ENCODE data around the gene NMRK2. TPM values are rescaled to one million over a fixed set of nuclear protein-coding genes. Genes with fewer than 3 reads are reported as not detected.
A peak's percentile ranks its signal among the peaks of the same experiment; 100 is the strongest.

The NMRK2 gene
- total RNA-seq, 1 donor from 2014 or later = 1.4 TPM

- peak; percentile 87 for TF ChIP-seq CTCF (IDR thresholded peaks at IDR 0.05; ENCODE audit: unreplicated experiment)
- H3K4me1 Mint-ChIP-seq (ENCODE audit: unreplicated experiment) = peaks cover 27% of the 10 kb centered on the region
- peaks cover 17% of the 10 kb centered on the region for H3K27me3 Mint-ChIP-seq (ENCODE audit: unreplicated experiment)
- no peaks in the 10 kb centered on the region for H3K9me3 Mint-ChIP-seq (ENCODE audit: unreplicated experiment)
- H3K36me3 Mint-ChIP-seq (ENCODE audit: low read depth, unreplicated experiment) = peaks cover 20% of the 10 kb centered on the region
- H3K4me3 Mint-ChIP-seq (ENCODE audit: unreplicated experiment) = no peak overlapping the region
- no peak overlapping the region for H3K27ac Mint-ChIP-seq (ENCODE audit: unreplicated experiment)
- DNase-seq (ENCODE audit: low spot score) = peak; percentile 83
These were observed 54.9 kb downstream of the NMRK2 start for GRCh38 chr19:3987619-3988371.

- H3K9me3 Mint-ChIP-seq (ENCODE audit: unreplicated experiment) = no peaks in the 10 kb centered on the region
- no peak for TF ChIP-seq CTCF (IDR thresholded peaks at IDR 0.05; ENCODE audit: unreplicated experiment)
- no peak overlapping the region for H3K27ac Mint-ChIP-seq (ENCODE audit: unreplicated experiment)
- H3K4me1 Mint-ChIP-seq (ENCODE audit: unreplicated experiment) = peaks cover 9% of the 10 kb centered on the region
- no peak overlapping the region for H3K4me3 Mint-ChIP-seq (ENCODE audit: unreplicated experiment)
- no peaks in the 10 kb centered on the region for H3K36me3 Mint-ChIP-seq (ENCODE audit: low read depth, unreplicated experiment)
- H3K27me3 Mint-ChIP-seq (ENCODE audit: unreplicated experiment) = peaks cover 6% of the 10 kb centered on the region
- no peak for DNase-seq (ENCODE audit: low spot score)
These were observed 57.9 kb downstream of the NMRK2 start for GRCh38 chr19:3990815-3991117.

Small RNA genes lying within 50 kb of the gene (microRNA-seq; reads per million reads assigned to microRNA genes)
- gene MIR637 (ENCODE audit: unreplicated experiment) = not detected

Other genes starting within 250 kb of the NMRK2 start
- gene PIP5K1C, start 232.6 kb upstream of the NMRK2 start, total RNA-seq (ENCODE audit: unreplicated experiment) = 65.8 TPM
- 3.1 TPM for gene TJP3, start 224.7 kb upstream of the NMRK2 start, total RNA-seq (ENCODE audit: unreplicated experiment)
- 23.8 TPM for gene APBA3, start 171.4 kb upstream of the NMRK2 start, total RNA-seq (ENCODE audit: unreplicated experiment)
- 26.7 TPM for gene MRPL54, start 170.4 kb upstream of the NMRK2 start, total RNA-seq (ENCODE audit: unreplicated experiment)
- gene RAX2, start 160.8 kb upstream of the NMRK2 start, total RNA-seq (ENCODE audit: unreplicated experiment) = not detected
- 10.9 TPM for gene MATK, start 146.7 kb upstream of the NMRK2 start, total RNA-seq (ENCODE audit: unreplicated experiment)
- 1.8 TPM for gene ZFR2, start 64.0 kb upstream of the NMRK2 start, total RNA-seq (ENCODE audit: unreplicated experiment)
- 0.67 TPM for gene ATCAY, start 52.4 kb upstream of the NMRK2 start, total RNA-seq (ENCODE audit: unreplicated experiment)
- 316 TPM for gene DAPK3, start 38.0 kb downstream of the NMRK2 start, total RNA-seq (ENCODE audit: unreplicated experiment)
- gene EEF2, start 52.4 kb downstream of the NMRK2 start, total RNA-seq (ENCODE audit: unreplicated experiment) = 2,896 TPM
- 41.2 TPM for gene PIAS4, start 74.7 kb downstream of the NMRK2 start, total RNA-seq (ENCODE audit: unreplicated experiment)
- gene ZBTB7A, start 133.8 kb downstream of the NMRK2 start, total RNA-seq (ENCODE audit: unreplicated experiment) = 14.5 TPM
- gene MAP2K2, start 191.1 kb downstream of the NMRK2 start, total RNA-seq (ENCODE audit: unreplicated experiment) = 153 TPM
- gene CREB3L3, start 220.6 kb downstream of the NMRK2 start, total RNA-seq (ENCODE audit: unreplicated experiment) = not detected
- 24.6 TPM for gene SIRT6, start 249.5 kb downstream of the NMRK2 start, total RNA-seq (ENCODE audit: unreplicated experiment)
- gene ANKRD24, start 249.6 kb downstream of the NMRK2 start, total RNA-seq (ENCODE audit: unreplicated experiment) = 0.82 TPM